A673 (cell line): ENCODE results near the gene INPP5A.

Experiments used
- CTCF ChIP-seq: fragments of 300-800, 200-600 bp; sonication (generic); conservative IDR thresholded peaks from 2 replicates; pipeline ENCODE4 v1.5.1; 2017; ENCODE audit warnings: low read depth, mild to moderate bottlenecking, antibody characterized with exemption, low read length, moderate library complexity, mixed read lengths
- EZH2 ChIP-seq: fragments of 200-600 bp; sonication (generic); IDR thresholded peaks from 2 replicates; pipeline ENCODE4 v1.6.1; 2017; ENCODE audit warnings: borderline replicate concordance, low read depth, mild to moderate bottlenecking, mixed read lengths, antibody characterized with exemption, low read length; ENCODE audit not compliant: poor library complexity, severe bottlenecking

GRCh38 chr10:132519382-132520176 lies 18.0 kb upstream of the INPP5A start:
- TF ChIP-seq CTCF (no peak), EZH2 (no peak)
